Neural cell (in vitro differentiated cells): ENCODE measurements around the gene RIPK3. TPM values are rescaled to one million over a fixed set of nuclear protein-coding genes. Genes with fewer than 3 reads are reported as not detected.

Experiments used
- H2AFZ ChIP-seq: fragments of 200-600, 300-800 bp; sonication (generic), shearing (Covaris generic); 2 replicates; pipeline ENCODE4 v1.6.0; 2014; ENCODE audit warnings: low read depth, mild to moderate bottlenecking, antibody characterized with exemption, low read length, moderate library complexity
- H3F3A ChIP-seq: fragments of 200-600 bp; shearing (Covaris generic); 2 replicates; pipeline ENCODE4 v1.6.1; 2016; ENCODE audit warnings: mild to moderate bottlenecking, moderate library complexity, mixed read lengths, antibody characterized with exemption, low read length; ENCODE audit not compliant: insufficient read depth, poor library complexity, severe bottlenecking
- H3K27ac ChIP-seq: fragments of 200-600, 300-800 bp; sonication (generic), shearing (Covaris generic); 2 replicates; pipeline ENCODE4 v1.5.1; 2014; ENCODE audit warnings: mild to moderate bottlenecking, low read length, moderate library complexity
- H3K27me3 ChIP-seq: fragments of 300-800, 200-600 bp; sonication (generic), shearing (Covaris generic); 2 replicates; pipeline ENCODE4 v1.6.0; 2014; ENCODE audit warnings: mild to moderate bottlenecking, low read depth, low read length, moderate library complexity; ENCODE audit not compliant: insufficient read depth
- H3K36me3 ChIP-seq: fragments of 300-800, 200-600 bp; sonication (generic), shearing (Covaris generic); 2 replicates; pipeline ENCODE4 v1.5.1; 2014; ENCODE audit warnings: mild to moderate bottlenecking, antibody characterized with exemption, low read length, moderate library complexity; ENCODE audit not compliant: insufficient read depth
- H3K4me2 ChIP-seq: fragments of 300-800, 200-600 bp; sonication (generic), shearing (Covaris generic); 2 replicates; pipeline ENCODE4 v1.6.0; 2014; ENCODE audit warnings: mild to moderate bottlenecking, low read length
- H3K4me3 ChIP-seq: fragments of 300-800, 200-600 bp; sonication (generic), shearing (Covaris generic); 2 replicates; pipeline ENCODE4 v1.5.1; 2014; ENCODE audit warnings: mild to moderate bottlenecking, low read length, moderate library complexity
- H3K79me2 ChIP-seq: fragments of 200-600 bp; shearing (Covaris generic); replicated peaks from 2 replicates; pipeline ENCODE4 v1.6.0; 2014; ENCODE audit warnings: mild to moderate bottlenecking, low read length, moderate library complexity; ENCODE audit not compliant: insufficient read depth
- H3K9ac ChIP-seq: fragments of 300-800, 200-600 bp; sonication (generic), shearing (Covaris generic); 2 replicates; pipeline ENCODE4 v1.6.1; 2016; ENCODE audit warnings: mild to moderate bottlenecking, low read length, mixed read lengths
- H3K9me2 ChIP-seq: fragments of 200-600 bp; shearing (Covaris generic); 2 replicates; pipeline ENCODE4 v1.6.1; 2016; ENCODE audit warnings: mild to moderate bottlenecking, low read length, mixed read lengths; ENCODE audit not compliant: insufficient read depth
- H3K9me3 ChIP-seq: fragments of 200-600, 300-800 bp; sonication (generic), shearing (Covaris generic); 2 replicates; pipeline ENCODE4 v1.6.1; 2016; ENCODE audit warnings: mild to moderate bottlenecking, mixed run types, low read length, moderate library complexity, mixed read lengths
- H4K20me1 ChIP-seq: fragments of 200-600 bp; shearing (Covaris generic); 2 replicates; pipeline ENCODE4 v1.6.1; 2016; ENCODE audit warnings: mild to moderate bottlenecking, mixed run types; ENCODE audit not compliant: insufficient read depth
- CTCF ChIP-seq: fragments of 450-650 bp; IDR thresholded peaks from 2 replicates; pipeline ENCODE4 v1.5.1; 2014; ENCODE audit warnings: antibody characterized with exemption, mild to moderate bottlenecking, moderate library complexity; ENCODE audit not compliant: poor library complexity, severe bottlenecking
- EP300 ChIP-seq: fragments of 450-650 bp; conservative IDR thresholded peaks from 2 replicates; pipeline ENCODE4 v1.6.1; 2014; ENCODE audit warnings: antibody characterized with exemption, mild to moderate bottlenecking, moderate library complexity; ENCODE audit not compliant: poor library complexity, severe bottlenecking
- EZH2 ChIP-seq: fragments of 200-600, 300-800 bp; shearing (Covaris generic), sonication (generic); IDR thresholded peaks from 2 replicates; pipeline ENCODE4 v1.6.1; 2014; ENCODE audit warnings: antibody characterized with exemption, low read length, borderline replicate concordance, mild to moderate bottlenecking; ENCODE audit not compliant: insufficient read depth, poor library complexity, severe bottlenecking
- MXI1 ChIP-seq: fragments of 450-650 bp; conservative IDR thresholded peaks from 2 replicates; pipeline ENCODE4 v1.6.1; 2014; ENCODE audit warnings: antibody characterized with exemption, mild to moderate bottlenecking; ENCODE audit not compliant: poor library complexity, severe bottlenecking
- POLR2AphosphoS5 ChIP-seq: IDR thresholded peaks from 2 replicates; pipeline ENCODE4 v1.6.1; 2012
- RAD21 ChIP-seq: fragments of 450-650 bp; conservative IDR thresholded peaks from 2 replicates; pipeline ENCODE4 v1.6.1; 2014; ENCODE audit warnings: antibody characterized with exemption, mild to moderate bottlenecking, moderate library complexity
- REST ChIP-seq: IDR thresholded peaks from 2 replicates; pipeline ENCODE4 v1.6.1; 2012; ENCODE audit warnings: borderline replicate concordance
- SMC3 ChIP-seq: fragments of 450-650 bp; conservative IDR thresholded peaks from 2 replicates; pipeline ENCODE4 v1.6.1; 2014; ENCODE audit warnings: antibody characterized with exemption, mild to moderate bottlenecking, moderate library complexity; ENCODE audit not compliant: poor library complexity
- TAF1 ChIP-seq: IDR thresholded peaks from 2 replicates; pipeline ENCODE4 v1.6.1; 2012; ENCODE audit warnings: low read depth
- polyA plus RNA-seq: library from polyadenylated mRNA; depleted of rRNA; stranded (reverse); fragments of >200 nt; gene quantifications from 2 replicates; pipeline ENCODE4 v1.2.3, GENCODE V29; 2014

Gene RIPK3
- polyA plus RNA-seq, 1 donor from 2014 or later: not detected

GRCh38 chr14:24311837-24312615 lies 27.8 kb downstream of the RIPK3 start:
- H2AFZ ChIP-seq: no peak overlapping the region
- no peaks in the 10 kb centered on the region for H3K9me3 ChIP-seq
- no peaks in the 10 kb centered on the region for H3K9me2 ChIP-seq
- no peak overlapping the region for H3K4me2 ChIP-seq
- H3K9ac ChIP-seq: no peak overlapping the region
- no peak for TF ChIP-seq MXI1
- TF ChIP-seq EP300: no peak
- no peak for TF ChIP-seq TAF1
- TF ChIP-seq EZH2: no peak
- no peak for TF ChIP-seq REST
- TF ChIP-seq CTCF: no peak
- no peak for TF ChIP-seq SMC3
- TF ChIP-seq RAD21: no peak
- H3K79me2 ChIP-seq: no peaks in the 10 kb centered on the region
- H3K4me3 ChIP-seq: no peak overlapping the region
- no peaks in the 10 kb centered on the region for H4K20me1 ChIP-seq
- H3F3A ChIP-seq: no peaks in the 10 kb centered on the region
- no peaks in the 10 kb centered on the region for H3K36me3 ChIP-seq
- H3K27ac ChIP-seq: no peak overlapping the region
- H3K27me3 ChIP-seq: no peaks in the 10 kb centered on the region

DNA sequence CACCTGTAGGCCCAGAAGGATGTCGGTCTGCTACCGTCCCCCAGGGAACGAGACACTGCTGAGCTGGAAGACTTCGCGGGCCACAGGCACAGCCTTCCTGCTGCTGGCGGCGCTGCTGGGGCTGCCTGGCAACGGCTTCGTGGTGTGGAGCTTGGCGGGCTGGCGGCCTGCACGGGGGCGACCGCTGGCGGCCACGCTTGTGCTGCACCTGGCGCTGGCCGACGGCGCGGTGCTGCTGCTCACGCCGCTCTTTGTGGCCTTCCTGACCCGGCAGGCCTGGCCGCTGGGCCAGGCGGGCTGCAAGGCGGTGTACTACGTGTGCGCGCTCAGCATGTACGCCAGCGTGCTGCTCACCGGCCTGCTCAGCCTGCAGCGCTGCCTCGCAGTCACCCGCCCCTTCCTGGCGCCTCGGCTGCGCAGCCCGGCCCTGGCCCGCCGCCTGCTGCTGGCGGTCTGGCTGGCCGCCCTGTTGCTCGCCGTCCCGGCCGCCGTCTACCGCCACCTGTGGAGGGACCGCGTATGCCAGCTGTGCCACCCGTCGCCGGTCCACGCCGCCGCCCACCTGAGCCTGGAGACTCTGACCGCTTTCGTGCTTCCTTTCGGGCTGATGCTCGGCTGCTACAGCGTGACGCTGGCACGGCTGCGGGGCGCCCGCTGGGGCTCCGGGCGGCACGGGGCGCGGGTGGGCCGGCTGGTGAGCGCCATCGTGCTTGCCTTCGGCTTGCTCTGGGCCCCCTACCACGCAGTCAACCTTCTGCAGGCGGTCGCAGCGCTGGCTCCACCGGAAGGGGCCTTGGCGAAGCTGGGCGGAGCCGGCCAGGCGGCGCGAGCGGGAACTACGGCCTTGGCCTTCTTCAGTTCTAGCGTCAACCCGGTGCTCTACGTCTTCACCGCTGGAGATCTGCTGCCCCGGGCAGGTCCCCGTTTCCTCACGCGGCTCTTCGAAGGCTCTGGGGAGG lies 28.9 kb downstream of the RIPK3 start, which contains the start of gene LTB4R:
Gene LTB4R (plus strand): TSS at position 857 of the 959 bp plus-strand sequence. CDS start 4,150 bp downstream, outside the sequence.
- no peak within 1 kb of the TSS for H3K4me2 ChIP-seq
- no peaks in the 10 kb centered on the region for H3K9me3 ChIP-seq
- no peak within 1 kb of the TSS for H3K27ac ChIP-seq
- no peak within 1 kb of the TSS for H2AFZ ChIP-seq
- H3K79me2 ChIP-seq: no peaks in the 10 kb centered on the region
- H3K27me3 ChIP-seq: no peaks in the 10 kb centered on the region
- H3K9me2 ChIP-seq: no peaks in the 10 kb centered on the region
- TF ChIP-seq REST (no peak), POLR2AphosphoS5 (no peak)
- H3K4me3 ChIP-seq: no peak within 1 kb of the TSS
- no peak within 1 kb of the TSS for H3K9ac ChIP-seq
- H4K20me1 ChIP-seq: no peaks in the 10 kb centered on the region
- H3K36me3 ChIP-seq: no peaks in the 10 kb centered on the region
- H3F3A ChIP-seq: no peaks in the 10 kb centered on the region
